HG02973 (cell line): Measurements from ENCODE around the gene LGALS14.
"Not testable (repeated sequence)": the region's sequence is repeated elsewhere in the genome, so short reads cannot be mapped to it uniquely, and the experiment has no call there.

Experiments
- ATAC-seq: cut with Tn5 transposase; IDR thresholded peaks from one replicate; pipeline ENCODE4 v1.9.1; 2021; ENCODE audit warnings: moderate library complexity; ENCODE audit not compliant: unreplicated experiment

LGALS14 gene

DNA sequence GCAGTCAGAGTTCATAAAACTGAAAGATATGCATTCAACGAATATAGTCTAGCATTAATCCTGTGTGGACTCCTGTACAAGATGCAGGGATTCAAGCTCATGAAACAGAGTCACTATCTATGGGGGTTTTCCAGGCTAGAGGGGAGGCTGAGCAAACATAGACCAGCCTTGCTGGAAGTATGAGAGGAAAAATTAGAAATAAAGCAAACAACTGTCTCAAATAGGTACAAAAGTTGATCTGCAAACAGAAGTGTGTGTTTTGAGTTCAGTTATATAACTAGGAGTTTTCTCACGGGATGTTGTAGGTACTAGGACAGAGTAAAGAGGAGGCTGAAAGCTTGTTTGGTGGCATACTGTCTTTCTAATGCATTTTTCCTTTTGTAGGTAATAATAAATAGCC lies 8.5 kb upstream of the LGALS14 start:
- ATAC-seq, result no peak

DNA sequence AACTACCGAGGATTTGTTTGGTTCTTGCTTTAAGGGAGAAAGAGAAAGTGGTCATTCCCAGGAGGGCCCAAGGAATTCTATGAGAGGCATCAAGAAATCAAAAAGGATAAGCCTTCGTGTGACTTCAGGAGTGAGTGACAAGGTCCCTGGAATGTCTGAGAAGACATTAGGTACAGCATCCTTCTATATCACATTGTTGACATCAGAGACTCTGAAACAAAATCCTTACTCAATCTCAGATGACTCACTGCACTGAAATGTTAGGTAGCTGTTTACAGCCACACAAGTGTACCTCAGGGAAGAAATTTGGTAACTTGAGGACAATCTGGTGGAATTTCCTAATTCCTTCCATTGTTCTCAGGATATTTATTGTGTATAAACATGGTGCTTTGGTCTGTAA lies 7.9 kb upstream of the LGALS14 start:
- ATAC-seq, result no peak

DNA sequence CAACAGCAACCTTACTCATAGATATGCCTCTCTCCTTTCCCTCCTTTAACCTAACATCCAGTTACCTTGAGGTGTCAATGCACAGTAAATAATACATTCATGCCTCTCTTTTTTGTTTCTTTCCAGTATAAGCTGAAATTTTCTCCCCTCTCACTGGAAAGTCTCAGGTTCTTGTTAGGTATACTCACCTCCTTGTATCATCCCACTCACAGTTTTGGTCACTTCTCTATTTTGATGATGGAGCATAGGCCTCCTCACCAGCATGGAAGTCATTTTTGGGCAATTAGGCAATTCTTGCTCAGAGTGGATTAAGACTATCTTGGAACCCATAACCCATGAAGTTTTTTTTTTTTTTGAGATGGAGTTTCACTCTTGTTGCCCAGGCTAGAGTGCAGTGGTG lies 5.7 kb upstream of the LGALS14 start:
- no peak for ATAC-seq

DNA sequence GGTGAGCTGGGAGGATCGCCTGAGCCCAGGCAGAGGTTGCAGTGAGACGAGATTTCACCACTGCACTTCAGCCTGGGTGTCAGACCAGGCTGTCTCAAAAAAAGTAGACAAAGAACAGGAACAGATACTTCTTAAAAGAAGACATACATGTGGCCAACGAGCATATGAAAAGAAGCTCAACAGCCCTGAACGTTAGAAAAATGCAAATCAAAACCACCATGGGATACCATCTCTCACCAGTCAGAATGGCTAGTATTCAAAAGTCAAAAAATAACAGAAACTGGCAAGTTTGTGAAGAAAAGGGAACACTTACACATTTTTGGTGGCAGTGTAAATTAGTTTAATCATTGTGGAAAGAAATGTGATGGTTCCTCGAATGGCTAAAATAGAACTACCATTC lies 3.0 kb upstream of the LGALS14 start:
- ATAC-seq, result no peak

DNA sequence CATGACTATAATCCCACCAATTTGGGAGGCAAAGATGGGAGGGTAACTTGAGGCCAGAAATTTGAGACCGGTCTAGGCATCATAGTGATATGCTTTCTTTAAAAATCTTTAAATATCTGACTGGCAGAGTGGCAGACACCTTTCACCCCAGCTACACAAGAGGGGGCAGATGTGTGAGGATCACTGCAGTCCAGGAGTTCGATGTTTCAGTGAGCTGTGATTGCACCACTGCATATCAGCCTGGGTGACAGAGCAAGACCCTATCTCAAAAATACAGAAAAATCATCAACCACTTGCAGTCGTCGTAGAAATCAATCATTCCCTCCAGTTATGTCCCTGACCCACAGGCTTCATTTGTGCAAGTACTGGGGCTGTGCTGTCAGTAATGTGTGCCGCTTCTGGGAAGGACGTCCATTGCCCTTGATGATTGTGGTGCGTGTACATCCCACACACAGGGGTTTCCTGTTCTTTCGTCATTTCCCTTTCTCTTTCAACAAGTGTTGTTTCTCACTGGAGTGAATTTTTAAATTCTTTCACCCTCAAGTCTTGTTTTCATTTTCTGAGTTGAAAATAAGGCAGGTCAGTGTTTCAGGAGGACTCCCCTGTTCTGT lies 1.4 kb downstream of the LGALS14 start:
- no peak for ATAC-seq

DNA sequence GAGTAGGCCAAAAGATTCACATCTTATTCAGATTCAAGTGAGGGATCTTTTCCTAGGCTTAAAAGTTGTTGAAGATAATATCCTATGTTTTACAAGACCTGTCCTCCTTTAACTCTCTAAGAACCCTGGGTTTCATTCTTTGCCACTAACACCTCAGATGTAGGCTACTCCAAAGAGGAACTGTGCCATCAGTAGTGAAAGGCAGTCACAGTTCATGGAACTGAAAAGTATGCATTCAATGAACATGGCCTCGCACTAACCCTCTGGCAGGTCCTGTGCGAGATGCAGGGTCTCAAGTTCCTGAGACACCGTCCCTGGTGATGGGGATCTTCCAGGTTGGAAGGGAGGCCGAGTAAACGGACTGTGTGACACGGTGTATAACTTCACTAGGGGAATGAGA lies 4.3 kb downstream of the LGALS14 start:
- no peak for ATAC-seq

DNA sequence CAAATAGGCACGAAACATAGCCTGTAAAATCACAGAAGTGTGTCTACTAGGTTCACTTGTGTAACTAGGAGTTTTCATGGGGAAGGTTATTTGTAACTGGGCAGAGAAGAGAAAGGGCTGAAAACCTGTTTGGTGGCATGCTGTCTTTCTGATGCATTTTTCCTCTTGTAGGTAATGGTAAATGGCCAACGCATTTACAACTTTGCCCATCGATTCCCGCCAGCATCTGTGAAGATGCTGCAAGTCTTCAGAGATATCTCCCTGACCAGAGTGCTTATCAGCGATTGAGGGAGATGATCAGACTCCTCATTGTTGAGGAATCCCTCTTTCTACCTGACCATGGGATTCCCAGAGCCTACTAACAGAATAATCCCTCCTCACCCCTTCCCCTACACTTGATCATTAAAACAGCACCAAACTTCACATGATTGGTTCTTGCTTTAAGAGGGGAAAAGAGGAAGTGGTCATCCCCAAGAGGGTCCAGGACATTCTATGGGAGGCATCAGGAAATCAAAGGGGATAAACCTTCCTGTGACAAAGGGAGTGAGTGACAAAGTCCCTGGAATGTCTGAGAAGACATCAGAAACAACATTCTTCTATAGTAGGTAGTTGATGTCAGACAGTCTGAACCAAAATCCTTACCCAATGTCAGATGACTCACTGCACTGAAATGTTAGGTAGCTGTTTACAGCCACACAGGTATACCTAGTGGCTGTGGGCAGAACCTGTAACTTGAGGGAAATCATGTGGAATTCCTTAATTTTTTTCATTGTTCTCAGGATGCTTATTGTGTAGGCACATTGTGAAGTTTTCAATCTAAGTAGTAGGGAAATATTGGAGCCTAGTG lies 5.0 kb downstream of the LGALS14 start:
- no peak for ATAC-seq

DNA sequence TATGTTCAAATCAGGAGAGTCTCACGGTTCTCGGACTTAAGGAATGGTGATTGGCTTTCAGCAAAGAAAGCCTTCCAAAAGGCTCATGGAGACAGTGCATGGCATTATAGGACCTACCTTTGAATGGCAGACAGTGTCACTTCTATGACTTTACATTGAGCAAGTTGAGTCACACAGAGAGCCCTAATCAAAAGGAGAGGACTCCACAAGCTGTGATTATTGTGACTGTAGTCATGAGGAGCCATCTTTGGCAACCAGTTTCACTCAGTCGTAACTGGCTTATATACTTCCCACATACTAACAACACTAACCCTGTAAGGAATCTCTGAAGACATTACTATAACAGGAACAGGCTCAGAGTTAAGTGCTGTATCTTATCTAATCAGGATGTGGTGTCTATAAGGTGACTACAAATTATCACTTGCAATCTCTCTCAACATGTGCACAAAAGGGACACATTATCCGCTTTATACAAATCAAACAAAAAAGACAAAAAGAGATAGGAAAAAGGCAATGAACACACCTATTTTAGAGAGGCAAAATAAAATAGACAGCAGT lies 6.1 kb downstream of the LGALS14 start:
- no peak for ATAC-seq

DNA sequence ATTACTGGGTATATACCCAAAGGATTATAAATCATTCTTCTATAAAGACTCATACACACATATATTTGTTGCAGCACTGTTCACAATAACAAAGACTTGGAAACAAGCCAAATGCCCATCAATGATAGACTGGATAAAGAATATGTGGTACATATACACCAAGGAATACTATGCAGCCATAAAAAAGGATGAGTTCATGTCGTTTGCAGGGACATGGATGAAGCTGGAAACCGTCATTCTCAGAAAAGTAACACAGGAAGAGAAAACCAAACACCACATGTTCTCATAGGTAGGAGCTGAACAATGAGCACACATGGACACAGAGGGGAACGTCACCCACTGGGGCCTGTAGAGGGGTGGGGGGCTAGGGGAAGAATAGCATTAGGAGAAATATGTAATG lies 15.9 kb downstream of the LGALS14 start:
- ATAC-seq, result not testable (repeated sequence)

DNA sequence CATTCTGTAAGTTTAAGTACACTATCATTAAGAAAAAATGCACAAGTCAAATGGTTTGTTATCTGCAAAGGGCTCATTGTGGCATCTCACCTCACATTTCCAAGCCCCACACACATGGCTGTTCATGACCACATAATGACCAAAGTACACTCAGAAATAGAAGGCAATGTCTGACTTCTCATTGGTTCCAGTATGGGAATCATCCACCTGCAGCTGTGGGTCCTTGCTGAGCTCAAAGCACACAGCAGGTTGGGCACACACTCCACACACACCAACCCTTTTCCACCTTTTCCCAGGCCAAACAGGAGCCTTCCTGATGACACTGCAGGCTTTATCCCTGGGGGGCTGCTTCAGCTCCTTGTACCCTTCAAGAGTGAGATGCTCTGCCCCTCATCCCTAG lies 21.7 kb downstream of the LGALS14 start:
- no peak for ATAC-seq

DNA sequence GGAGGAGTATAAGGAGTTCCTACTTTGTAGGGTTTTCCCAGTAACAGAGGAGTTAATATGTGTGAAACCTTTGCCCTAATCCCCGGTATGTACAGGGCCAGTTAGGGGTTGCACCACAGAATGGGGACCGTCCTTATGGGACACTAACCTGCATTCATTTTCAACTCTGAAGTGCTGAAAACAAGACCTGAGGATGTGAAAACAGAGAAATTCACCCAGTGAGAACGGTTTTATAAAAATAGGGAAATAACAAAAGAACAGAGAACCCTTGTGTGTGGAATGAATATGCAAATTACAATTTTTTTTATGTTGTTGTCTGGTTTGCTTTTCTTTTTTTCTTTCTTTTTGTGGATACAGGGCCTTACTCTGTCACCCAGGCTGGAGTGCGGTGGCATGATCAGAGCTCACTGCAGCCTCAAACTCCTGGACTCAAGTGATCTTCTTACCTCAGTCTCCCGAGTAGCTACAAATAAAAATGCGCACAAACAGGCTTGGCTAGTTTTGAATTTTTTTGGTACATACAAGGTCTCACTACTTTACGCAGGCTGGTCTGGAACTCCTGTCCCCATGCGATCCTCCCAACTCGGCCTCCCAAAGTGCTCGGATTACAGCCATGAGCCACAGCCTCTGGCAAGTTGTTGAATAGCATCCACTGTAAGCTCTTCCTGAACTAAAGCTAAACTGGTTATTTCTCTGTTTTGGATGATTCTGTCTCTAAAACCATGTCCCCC lies 23.0 kb downstream of the LGALS14 start:
- no peak for ATAC-seq

DNA sequence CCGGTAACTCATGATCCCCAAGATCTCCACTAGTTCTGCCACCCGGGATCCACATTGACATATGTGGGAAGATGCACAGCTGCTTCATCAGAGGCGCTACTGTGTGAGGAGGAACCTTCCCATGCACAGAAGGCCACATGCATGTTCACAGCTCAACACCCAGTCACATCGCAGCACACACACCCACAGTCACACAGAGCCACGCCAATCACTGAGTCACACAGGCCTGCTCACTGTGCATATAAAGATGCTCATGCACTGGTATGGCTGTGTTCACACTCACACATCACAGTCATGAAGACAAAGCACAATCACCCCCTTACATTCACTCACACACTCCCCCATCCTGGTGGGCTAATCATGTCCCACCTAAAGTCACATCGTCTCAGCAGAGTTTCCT lies 23.8 kb downstream of the LGALS14 start:
- no peak for ATAC-seq

DNA sequence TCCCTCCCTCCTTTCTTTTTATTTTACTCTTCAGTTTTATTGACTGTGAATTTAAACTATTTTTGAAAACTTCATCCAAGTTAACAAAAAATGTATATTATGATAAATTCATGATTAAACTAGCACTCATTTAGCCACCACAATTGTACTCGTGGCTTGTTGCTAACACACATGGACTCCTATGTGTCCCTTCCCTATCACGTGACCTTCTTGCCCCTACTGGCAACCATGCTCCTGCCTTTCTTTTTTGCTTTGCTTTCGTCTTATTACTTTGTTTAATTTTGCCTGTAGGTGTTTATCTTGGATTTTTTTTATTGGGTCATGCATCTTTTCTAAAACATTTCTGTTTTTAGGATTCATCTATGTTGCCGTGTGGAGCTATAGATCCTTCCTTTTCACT lies 25.3 kb downstream of the LGALS14 start:
- no peak for ATAC-seq

DNA sequence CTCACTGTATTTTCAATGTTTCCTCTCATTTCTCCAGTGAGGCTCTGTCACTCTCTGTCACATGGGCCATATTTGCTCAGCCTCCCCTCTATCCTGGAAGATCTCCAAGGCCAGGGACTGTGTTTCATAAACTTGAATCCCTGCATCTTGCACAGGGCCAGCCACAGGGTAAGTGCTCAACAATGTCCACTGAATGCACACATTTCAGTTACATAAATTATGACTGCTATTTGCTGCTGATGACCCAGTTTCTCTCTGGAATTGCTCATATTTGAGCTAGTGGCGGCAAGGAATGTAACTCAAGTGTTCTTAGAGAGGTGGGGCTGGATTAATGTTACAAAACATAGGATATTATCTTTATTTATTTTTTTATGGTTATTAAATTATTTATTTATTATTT lies 27.4 kb downstream of the LGALS14 start:
- ATAC-seq, result no peak

DNA sequence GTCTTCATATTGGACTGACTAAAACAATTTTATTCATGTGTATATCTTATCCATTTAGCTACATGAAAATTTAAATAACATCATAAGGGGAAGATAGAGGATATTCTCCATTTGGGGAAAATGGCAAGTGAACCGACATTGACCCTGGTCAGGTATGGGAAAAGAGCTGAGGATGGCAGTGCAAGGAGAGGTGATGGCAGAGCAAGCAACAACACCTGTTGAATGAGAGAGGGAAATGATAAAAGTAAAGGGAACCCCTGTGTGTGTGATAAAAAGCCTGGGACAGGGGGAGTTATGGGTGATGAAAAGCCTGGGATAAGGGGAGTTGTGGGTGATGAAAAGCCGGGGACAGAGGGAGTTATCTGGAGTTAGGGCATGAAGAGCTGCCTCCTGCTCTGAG lies 29.6 kb downstream of the LGALS14 start:
- ATAC-seq, result no peak

DNA sequence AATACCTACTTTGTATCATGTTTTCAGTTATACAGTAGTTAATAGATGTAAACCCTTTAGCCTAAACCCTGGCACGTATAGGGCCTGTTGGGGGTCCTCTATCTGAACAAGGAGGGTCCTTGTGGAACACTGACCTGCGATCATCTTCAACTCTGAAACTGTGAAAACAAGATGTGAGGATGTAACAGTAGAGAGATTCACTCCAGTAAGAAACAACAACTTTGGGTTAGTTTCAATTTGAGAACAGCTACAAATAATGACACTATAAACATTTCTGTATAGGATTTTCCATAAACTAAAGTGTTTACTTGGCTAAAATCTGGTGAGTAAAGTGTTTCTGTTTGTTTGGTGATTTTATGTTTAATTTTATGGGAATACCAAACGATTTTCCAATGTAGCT lies 31.4 kb downstream of the LGALS14 start:
- ATAC-seq, result no peak

DNA sequence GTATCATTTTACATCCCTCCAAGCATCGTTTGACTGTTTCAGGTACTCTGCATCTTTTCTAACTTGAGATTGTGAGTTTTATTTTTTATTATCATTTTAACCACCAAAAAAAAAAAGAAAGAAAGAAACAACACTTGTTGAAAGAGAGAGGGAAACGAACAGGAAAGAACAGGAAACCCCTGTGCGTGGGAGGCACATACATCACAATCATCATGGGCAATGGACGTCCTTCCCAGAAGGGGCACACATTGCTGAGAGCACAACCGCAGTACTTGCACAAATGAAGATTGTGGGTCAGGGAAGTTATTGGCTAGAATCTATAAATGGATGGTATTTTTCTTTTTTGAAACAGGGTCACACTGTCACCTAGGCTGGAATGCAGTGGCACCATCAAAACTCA lies 31.8 kb downstream of the LGALS14 start:
- no peak for ATAC-seq

DNA sequence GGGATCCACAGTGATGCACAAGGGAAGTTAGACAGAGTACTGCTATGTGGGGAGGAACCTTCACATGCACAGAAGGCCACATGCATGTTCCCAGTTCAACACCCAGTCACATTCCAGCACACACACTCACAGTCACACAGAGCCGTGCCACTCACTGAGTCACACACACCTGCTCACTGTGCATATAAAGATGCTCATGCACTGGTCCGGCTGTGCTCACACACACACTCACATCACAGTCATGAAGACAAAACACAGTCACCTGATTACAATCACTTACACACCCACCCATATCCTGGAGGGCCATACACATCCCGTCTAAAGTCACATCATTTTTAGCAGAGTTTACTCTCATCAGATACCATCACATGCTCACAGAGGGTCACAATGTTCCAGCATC lies 33.1 kb downstream of the LGALS14 start:
- ATAC-seq, result no peak

DNA sequence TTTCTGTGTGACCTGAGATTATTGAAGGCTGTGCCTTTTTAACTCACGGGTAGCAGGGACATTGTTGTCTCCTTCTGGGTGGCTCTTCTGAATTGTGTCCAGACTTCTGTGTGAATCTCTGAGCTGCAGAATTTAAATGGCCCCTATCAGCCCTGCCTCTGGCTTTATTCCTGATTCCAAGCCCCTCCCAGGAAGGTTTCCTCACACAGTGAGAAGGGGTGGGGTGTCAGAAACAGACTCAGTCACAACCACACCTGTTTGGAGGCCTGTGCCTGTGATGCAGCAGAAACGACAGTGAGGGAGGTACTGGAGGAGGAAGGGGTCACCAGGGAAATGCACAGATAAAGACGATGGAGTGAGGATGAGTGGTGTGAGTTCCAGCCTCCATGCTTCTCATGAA lies 33.6 kb downstream of the LGALS14 start, which contains the start of gene CLC:
CLC (minus strand) TSS at position 139 of the 400 bp plus-strand sequence; CDS start at position 62, 77 bp downstream.
- ATAC-seq, result no peak

DNA sequence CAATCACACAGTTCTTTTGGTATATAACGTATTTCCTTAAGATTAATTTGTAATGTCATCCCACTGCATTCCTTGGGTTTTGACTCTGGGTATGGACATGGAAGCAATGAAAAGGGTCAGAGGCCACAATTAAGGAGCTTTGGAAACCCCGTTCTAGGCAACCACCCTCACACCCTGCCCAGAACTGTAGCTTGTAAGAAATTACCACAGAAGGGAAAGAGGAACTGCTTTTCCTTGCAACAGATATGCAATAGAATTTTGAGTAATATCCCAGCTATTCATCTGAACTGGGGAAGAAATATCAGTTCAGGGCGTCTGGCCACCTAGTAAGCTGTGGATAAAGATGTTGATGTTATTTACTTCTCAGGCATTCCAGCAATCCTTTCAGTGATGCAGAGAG lies 34.5 kb downstream of the LGALS14 start:
- ATAC-seq, result no peak

DNA sequence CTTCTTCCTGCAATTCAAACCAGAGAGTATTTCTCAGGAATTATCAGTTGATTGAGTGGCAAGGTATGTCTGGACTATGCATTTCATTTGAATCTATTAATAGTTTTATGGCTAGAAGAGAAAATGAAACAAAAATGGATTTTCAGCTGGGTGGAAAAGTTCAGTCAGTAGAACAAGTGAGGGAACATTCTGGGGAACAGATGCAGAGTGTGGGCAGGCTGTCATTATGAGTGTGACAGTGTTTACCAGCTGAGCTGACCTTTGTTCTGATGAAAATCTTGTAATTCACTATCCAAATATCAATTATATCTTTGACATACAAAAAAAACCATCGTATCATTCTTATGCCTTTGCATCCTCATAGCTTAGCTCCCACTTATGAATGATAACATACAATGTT lies 36.1 kb downstream of the LGALS14 start:
- no peak for ATAC-seq

DNA sequence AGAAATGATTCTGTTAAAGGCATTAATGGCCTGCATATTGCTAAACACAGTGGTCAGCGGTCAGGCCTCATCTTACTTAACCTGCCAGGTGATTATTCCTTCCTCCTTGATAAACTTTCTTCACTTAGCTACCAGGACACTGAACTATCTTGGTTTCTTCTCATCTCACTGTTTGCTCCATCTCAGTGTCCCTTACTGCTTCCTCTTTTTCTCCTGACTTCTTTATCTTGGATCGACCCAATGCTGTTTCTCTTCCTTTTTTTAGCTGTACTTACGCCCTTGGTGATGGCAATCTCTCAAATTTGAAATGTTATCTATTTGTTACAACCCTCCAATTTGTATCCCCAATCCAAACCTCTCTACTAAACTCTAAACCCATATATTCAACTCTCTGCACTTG lies 41.4 kb downstream of the LGALS14 start:
- no peak for ATAC-seq
